IMR-90 (cell line): Measurements from ENCODE around the gene NDEL1. TPM values are rescaled to one million over a fixed set of nuclear protein-coding genes. Genes with fewer than 3 reads are reported as not detected.

Source experiments
- ATAC-seq: fragments of 200-7000 bp; cut with Tn5 transposase; 2 replicates; pipeline ENCODE4 v1.9.1; 2020; ENCODE audit warnings: low read depth, mild to moderate bottlenecking, moderate library complexity
- BruUV-seq: library from RNA; stranded (reverse); fragments of 400-500 nt; replicated peaks from 2 replicates; lab custom pipeline; 2021; lab: Mats Ljungman, UMichigan
- CTCF ChIA-PET: fragments of 300-600 bp; formaldehyde crosslinking; extraction: SDS; loops from one replicate; lab custom pipeline; 2021; ENCODE audit warnings: antibody characterized with exemption; lab: Yijun Ruan, JAX
- POLR2A ChIA-PET: fragments of 300-600 bp; sonication (Branson Sonifier 250); formaldehyde crosslinking; loops from one replicate; lab custom pipeline; 2022; ENCODE audit warnings: antibody characterized with exemption; ENCODE audit not compliant: unreplicated experiment; lab: Charles Lee
- DNase-seq: peaks from one replicate; pipeline ENCODE4 v3.0.0; 2013
- H2AFZ ChIP-seq: replicated peaks from 2 replicates; pipeline ENCODE3; 2013; ENCODE audit warnings: low read length, mild to moderate bottlenecking; ENCODE audit not compliant: poor library complexity
- H2AK5ac ChIP-seq: 2 replicates; pipeline ENCODE4 v1.6.1; 2013; ENCODE audit warnings: low read depth, low read length, inconsistent platforms
- H2AK9ac ChIP-seq: replicated peaks from 2 replicates; pipeline ENCODE3; 2013; ENCODE audit warnings: mild to moderate bottlenecking, low read depth, low read length, moderate library complexity; ENCODE audit not compliant: poor library complexity
- H2BK120ac ChIP-seq: 2 replicates; pipeline ENCODE4 v1.6.1; 2013; ENCODE audit warnings: low read depth, low read length, inconsistent platforms
- H2BK15ac ChIP-seq: 3 replicates; pipeline ENCODE4 v1.6.1; 2013; ENCODE audit warnings: low read depth, low read length, inconsistent platforms
- H2BK20ac ChIP-seq: 2 replicates; pipeline ENCODE4 v1.6.1; 2013; ENCODE audit warnings: low read depth, mild to moderate bottlenecking, inconsistent platforms, low read length, moderate library complexity
- H2BK5ac ChIP-seq: 2 replicates; pipeline ENCODE4 v1.6.1; 2013; ENCODE audit warnings: mild to moderate bottlenecking, low read depth, low read length, inconsistent platforms; ENCODE audit not compliant: poor library complexity, severe bottlenecking
- H3K14ac ChIP-seq: replicated peaks from 2 replicates; pipeline ENCODE4 v1.6.1; 2013; ENCODE audit warnings: low read depth, low read length, inconsistent platforms
- H3K18ac ChIP-seq: 2 replicates; pipeline ENCODE4 v1.6.1; 2013; ENCODE audit warnings: low read depth, low read length, control low read depth
- H3K23ac ChIP-seq: 2 replicates; pipeline ENCODE4 v1.6.1; 2013; ENCODE audit warnings: low read depth, low read length, inconsistent platforms
- H3K27ac ChIP-seq: 2 replicates; pipeline ENCODE4 v1.5.1; 2013; ENCODE audit warnings: mild to moderate bottlenecking, control low read depth, low read length; ENCODE audit not compliant: insufficient read depth
- H3K27me3 ChIP-seq: 2 replicates; pipeline ENCODE4 v1.6.1; 2013; ENCODE audit warnings: low read length; ENCODE audit not compliant: control insufficient read depth, insufficient read depth
- H3K36me3 ChIP-seq: 2 replicates; pipeline ENCODE4 v1.6.1; 2013; ENCODE audit warnings: low read length, mixed read lengths; ENCODE audit not compliant: control insufficient read depth, insufficient read depth
- H3K4ac ChIP-seq: 2 replicates; pipeline ENCODE4 v1.6.1; 2013; ENCODE audit warnings: low read depth, low read length, inconsistent platforms
- H3K4me1 ChIP-seq: 2 replicates; pipeline ENCODE4 v1.6.1; 2013; ENCODE audit warnings: low read length, mixed read lengths; ENCODE audit not compliant: control insufficient read depth, insufficient read depth
- H3K4me2 ChIP-seq: 2 replicates; pipeline ENCODE4 v1.6.1; 2013; ENCODE audit warnings: low read depth, mild to moderate bottlenecking, control low read depth, low read length, moderate library complexity
- H3K4me3 ChIP-seq: 2 replicates; pipeline ENCODE4 v1.5.1; 2013; ENCODE audit warnings: low read depth, mild to moderate bottlenecking, control low read depth, low read length, moderate library complexity; ENCODE audit not compliant: insufficient read depth
- H3K56ac ChIP-seq: 2 replicates; pipeline ENCODE4 v1.6.1; 2013; ENCODE audit warnings: low read length, inconsistent platforms; ENCODE audit not compliant: insufficient read depth; ENCODE audit errors: extremely low read depth
- H3K79me1 ChIP-seq, 2 experiments: 2 replicates each; pipeline ENCODE4 v1.6.1; 2013; ENCODE audit warnings: low read length in 2 of 2, inconsistent platforms in 1 of 2, low read depth in 1 of 2
- H3K9ac ChIP-seq: 2 replicates; pipeline ENCODE4 v1.6.1; 2013; ENCODE audit warnings: low read depth, low read length, control low read depth
- H3K9me1 ChIP-seq: 2 replicates; pipeline ENCODE4 v1.6.1; 2013; ENCODE audit warnings: low read length, inconsistent platforms; ENCODE audit not compliant: insufficient read depth
- H3K9me3 ChIP-seq: 2 replicates; pipeline ENCODE4 v1.6.1; 2013; ENCODE audit warnings: low read length; ENCODE audit not compliant: control insufficient read depth, insufficient read depth
- H4K20me1 ChIP-seq: 2 replicates; pipeline ENCODE4 v1.6.1; 2013; ENCODE audit warnings: low read length, inconsistent platforms; ENCODE audit not compliant: insufficient read depth
- H4K5ac ChIP-seq: 2 replicates; pipeline ENCODE4 v1.6.1; 2013; ENCODE audit warnings: mild to moderate bottlenecking, low read depth, low read length, control low read depth
- H4K8ac ChIP-seq, 2 experiments: 2 replicates each; pipeline ENCODE4 v1.6.1; 2013; ENCODE audit warnings: low read depth in 2 of 2, low read length in 2 of 2, control low read depth in 1 of 2, inconsistent platforms in 1 of 2
- H4K91ac ChIP-seq: 2 replicates; pipeline ENCODE4 v1.6.1; 2013; ENCODE audit warnings: low read depth, low read length, inconsistent platforms; ENCODE audit not compliant: insufficient read depth
- CTCF ChIP-seq: conservative IDR thresholded peaks from 2 replicates; pipeline ENCODE4 v1.5.1; 2012; ENCODE audit warnings: mild to moderate bottlenecking, low read depth, low read length, improper control_type of control experiment
- MXI1 ChIP-seq: IDR thresholded peaks from 2 replicates; pipeline ENCODE4 v1.6.1; 2012; ENCODE audit warnings: low read depth, mild to moderate bottlenecking, low read length, moderate library complexity, borderline replicate concordance
- WGBS, 2 experiments: methylation state at CpG; one replicate each; pipeline versions ENCODE4 v1.1.5 to v1.1.7; 2013; ENCODE audit warnings: missing lambda C conversion rate in 2 of 2; ENCODE audit not compliant: insufficient read length in 1 of 2; ENCODE audit errors: extremely low coverage in 2 of 2; 5-methylcytosine and 5-hydroxymethylcytosine counted together
- dilution Hi-C: fragments of 300-500 bp; cut with HindIII; formaldehyde crosslinking; loops from one replicate; pipeline ENCODE4 v1.14.3; 2018; ENCODE audit warnings: low sequenced_read_pairs; ENCODE audit not compliant: unreplicated experiment
- in situ Hi-C: fragments of 300-500 bp; cut with MboI; formaldehyde crosslinking; loops from 3 replicates; pipeline ENCODE4 v1.14.3; 2019; ENCODE audit warnings: low sequenced_read_pairs, inconsistent platforms, mixed read lengths
- intact Hi-C: fragments of 100-400 bp; cut with micrococcal nuclease; formaldehyde crosslinking; loops from 2 replicates; pipeline ENCODE4 v1.10.0; 2022
- polyA plus RNA-seq, 3 experiments: library from polyadenylated mRNA; depleted of rRNA; stranded (reverse); fragments of >200 nt; gene quantifications; 2 replicates each; pipeline ENCODE4 v1.2.3, GENCODE V29; 2012; ENCODE audit warnings: low replicate concordance in 1 of 3
- total RNA-seq: library from RNA; depleted of rRNA; stranded (reverse); fragments of >200 nt; gene quantifications from 2 replicates; pipeline ENCODE4 v1.2.3, GENCODE V29; 2012

Gene NDEL1
- total and polyA plus RNA-seq, 2 of the 4 experiments (the other 2 are of a cell fraction): 28.9 to 95.6 TPM

GRCh38 chr17:8468980-8469379, 33.3 kb downstream of the NDEL1 start:
- H3K27ac ChIP-seq: no peak overlapping the region

More at GRCh38 chr17:8468980-8469379, 33.3 kb downstream of the NDEL1 start:
- dilution Hi-C loops: no loop called here
- in situ Hi-C loops: no loop called here
- TF ChIP-seq MXI1 (no peak), CTCF (no peak)
- no peak overlapping the region for H3K9ac ChIP-seq
- no peak overlapping the region for H4K91ac ChIP-seq
- peaks cover 13% of the 10 kb centered on the region; the same call in 1 of the 2 replicates for H3K4me1 ChIP-seq
- ChIA-PET CTCF (interaction anchor here (0.7 kb wide), 1 partner anchor 168 kb away, joined by 3 read pairs; no protein-coding TSS in a partner anchor), POLR2A (no interaction called here)
- peaks cover 72% of the 10 kb centered on the region for H4K20me1 ChIP-seq
- H3K18ac ChIP-seq: no peak overlapping the region
- DNase-seq (no peak), ATAC-seq (no peak)
- no peaks in the 10 kb centered on the region for H3K27me3 ChIP-seq
- H3K79me1 ChIP-seq: peaks cover 20 to 86% of the 10 kb centered on the region in 2 experiments; a peak in 3 of 4 replicates
- BruUV-seq: no TSS peak
- no peak overlapping the region for H2BK15ac ChIP-seq
- WGBS, 2 experiments: no CpG with 5 or more reads among the region's 3 CpGs
- H4K8ac ChIP-seq: no peak overlapping the region
- no peak overlapping the region for H2AK9ac ChIP-seq
- H3K9me1 ChIP-seq: peaks cover 15% of the 10 kb centered on the region; the same call in 1 of the 2 replicates
- no peak overlapping the region for H4K5ac ChIP-seq
- peaks cover 67% of the 10 kb centered on the region for H3K36me3 ChIP-seq
- no peak overlapping the region for H3K4me2 ChIP-seq
- H3K9me3 ChIP-seq: no peaks in the 10 kb centered on the region
- no peak overlapping the region for H2BK120ac ChIP-seq
- no peak overlapping the region for H3K14ac ChIP-seq
- H3K4ac ChIP-seq: no peak overlapping the region
- intact Hi-C loops: no loop called here
- no peak overlapping the region for H2AFZ ChIP-seq
- H2AK5ac ChIP-seq: no peak overlapping the region
- no peak overlapping the region for H3K23ac ChIP-seq
- no peak overlapping the region for H3K56ac ChIP-seq
- H2BK20ac ChIP-seq: no peak overlapping the region
- H3K4me3 ChIP-seq: no peak overlapping the region
- H2BK5ac ChIP-seq: no peak overlapping the region
